ENCODE data around the gene VAV2.

VAV2 gene

GRCh38 chr9:133728856-133729616, 263.1 kb downstream of the VAV2 start:
- no peak for DNase-seq (ENCODE audit: low read depth in 2 of 2)

- no peak for DNase-seq (ENCODE audit: low read depth in 2 of 2)
Measured at GRCh38 chr9:133727876-133728441, 264.2 kb downstream of the VAV2 start.

- no peak for DNase-seq (ENCODE audit: low read depth in 2 of 2)
Measured at GRCh38 chr9:133727277-133727875, 264.7 kb downstream of the VAV2 start.

- peak in 1 of 2 donors; percentile 47 for DNase-seq (ENCODE audit: low read depth in 2 of 2)
Measured at GRCh38 chr9:133726401-133727276, 265.5 kb downstream of the VAV2 start.

- DNase-seq (ENCODE audit: low read depth in 2 of 2) = no peak
Measured at GRCh38 chr9:133725886-133726285, 266.2 kb downstream of the VAV2 start.

- DNase-seq (ENCODE audit: low read depth in 2 of 2) = no peak
Measured at GRCh38 chr9:133718563-133719315, 273.4 kb downstream of the VAV2 start.

- DNase-seq (ENCODE audit: low read depth in 2 of 2) = no peak
Measured at GRCh38 chr9:133717113-133718031, 274.8 kb downstream of the VAV2 start.

- no peak for DNase-seq (ENCODE audit: low read depth in 2 of 2)
Measured at GRCh38 chr9:133716564-133717112, 275.5 kb downstream of the VAV2 start.

GRCh38 chr9:133715866-133716563, 276.1 kb downstream of the VAV2 start:
- DNase-seq (ENCODE audit: low read depth in 2 of 2) = no peak

- no peak for DNase-seq (ENCODE audit: low read depth in 2 of 2)
Measured at GRCh38 chr9:133715295-133715865, 276.7 kb downstream of the VAV2 start.

GRCh38 chr9:133714606-133715294, 277.4 kb downstream of the VAV2 start:
- DNase-seq (ENCODE audit: low read depth in 2 of 2) = no peak

GRCh38 chr9:133713960-133714495, 278.1 kb downstream of the VAV2 start:
- no peak for DNase-seq (ENCODE audit: low read depth in 2 of 2)

GRCh38 chr9:133713150-133713959, 278.8 kb downstream of the VAV2 start:
- no peak for DNase-seq (ENCODE audit: low read depth in 2 of 2)

- DNase-seq (ENCODE audit: low read depth in 2 of 2) = no peak
Measured at GRCh38 chr9:133712221-133713100, 279.7 kb downstream of the VAV2 start.

All from stimulated activated CD8-positive, alpha-beta memory T cell treated with anti-CD3 and anti-CD28 coated beads, Interleukin-2, amount 100 ng/mL, for 48 hours (primary cell).